ENCODE results near the gene TNIP2.

The TNIP2 gene

GRCh38 chr4:2743518-2744445 is 12.4 kb downstream of the TNIP2 start:
- Histone ChIP-seq H2BK120ac (ENCODE audit: insufficient read depth, low read length, poor library complexity) (peak overlapping the region; percentile 43), H3K9ac (ENCODE audit: low read length) (no peak overlapping the region), H3K36me3 (ENCODE audit: control insufficient read depth in 1 of 2, insufficient read depth in 2 of 2, low read length in 2 of 2) (peaks cover 53 to 54% of the 10 kb centered on the region in 2 experiments), H4K8ac (ENCODE audit: low read depth, low read length) (peak overlapping the region; percentile 39), H4K12ac (ENCODE audit: low read depth, low read length) (peak overlapping the region; percentile 24), H3K18ac (ENCODE audit: low read length) (peak overlapping the region; percentile 58), H3K27ac (ENCODE audit: low read depth, low read length) (peak overlapping the region; percentile 56), H3K27me3 (ENCODE audit: insufficient read depth, low read length) (no peaks in the 10 kb centered on the region), H3K4me3 (ENCODE audit: low read depth, low read length) (no peak overlapping the region), H3K4ac (ENCODE audit: low read depth, low read length) (peak overlapping the region; percentile 35), H3K23ac (ENCODE audit: low read length) (no peak overlapping the region), H3K14ac (ENCODE audit: low read length) (peak overlapping the region; percentile 61), H3K79me1 (ENCODE audit: low read length) (peaks cover 32% of the 10 kb centered on the region), H2AFZ (ENCODE audit: insufficient read depth, low read length, poor library complexity) (no peak overlapping the region), H3K79me2 (ENCODE audit: control insufficient read depth, insufficient read depth, low read length, poor library complexity) (peaks cover 5% of the 10 kb centered on the region), H3K4me2 (ENCODE audit: low read length) (no peak overlapping the region), H2BK12ac (ENCODE audit: low read length) (peak overlapping the region; percentile 29), H3K4me1 (ENCODE audit: control insufficient read depth in 1 of 2, insufficient read depth in 2 of 2, low read length in 2 of 2) (peaks cover 41 to 47% of the 10 kb centered on the region in 2 experiments), H4K91ac (ENCODE audit: low read depth, low read length) (peak overlapping the region; percentile 79), H3K9me3 (ENCODE audit: insufficient read depth, low read depth, low read length) (peaks cover 2% of the 10 kb centered on the region), H2AK5ac (ENCODE audit: low read length) (peak overlapping the region; percentile 25), H2BK5ac (ENCODE audit: low read depth, low read length, poor library complexity) (peak overlapping the region; percentile 24)
- WGBS (ENCODE audit: extremely low coverage, insufficient coverage, insufficient read length): no CpG with 5 or more reads among the region's 21 CpGs
- DNase-seq: no peak

- H3K4me1 ChIP-seq (ENCODE audit: control insufficient read depth in 1 of 2, insufficient read depth in 2 of 2, low read length in 2 of 2): peaks cover 41 to 47% of the 10 kb centered on the region in 2 experiments
- H3K27ac ChIP-seq (ENCODE audit: low read depth, low read length): peak overlapping the region; percentile 62
- H3K9ac ChIP-seq (ENCODE audit: low read length): no peak overlapping the region
- no peak overlapping the region for H3K23ac ChIP-seq (ENCODE audit: low read length)
- H4K8ac ChIP-seq (ENCODE audit: low read depth, low read length): peak overlapping the region; percentile 39
- H2AK5ac ChIP-seq (ENCODE audit: low read length): peak overlapping the region; percentile 21
- H2BK12ac ChIP-seq (ENCODE audit: low read length): peak overlapping the region; percentile 7
- H3K4ac ChIP-seq (ENCODE audit: low read depth, low read length): peak overlapping the region; percentile 21
- peak overlapping the region; percentile 61 for H3K14ac ChIP-seq (ENCODE audit: low read length)
- peak overlapping the region; percentile 37 for H2BK120ac ChIP-seq (ENCODE audit: insufficient read depth, low read length, poor library complexity)
- H3K36me3 ChIP-seq (ENCODE audit: control insufficient read depth in 1 of 2, insufficient read depth in 2 of 2, low read length in 2 of 2): peaks cover 53 to 54% of the 10 kb centered on the region in 2 experiments
- H3K79me2 ChIP-seq (ENCODE audit: control insufficient read depth, insufficient read depth, low read length, poor library complexity): peaks cover 5% of the 10 kb centered on the region
- DNase-seq: peak; percentile 87 to 96
- H3K27me3 ChIP-seq (ENCODE audit: insufficient read depth, low read length): no peaks in the 10 kb centered on the region
- peaks cover 32% of the 10 kb centered on the region for H3K79me1 ChIP-seq (ENCODE audit: low read length)
- H3K18ac ChIP-seq (ENCODE audit: low read length): peak overlapping the region; percentile 41
- no peak overlapping the region for H3K4me3 ChIP-seq (ENCODE audit: low read depth, low read length)
- peaks cover 2% of the 10 kb centered on the region for H3K9me3 ChIP-seq (ENCODE audit: insufficient read depth, low read depth, low read length)
- no CpG with 5 or more reads among the region's 6 CpGs for WGBS (ENCODE audit: extremely low coverage, insufficient coverage, insufficient read length)
- peak overlapping the region; percentile 24 for H4K12ac ChIP-seq (ENCODE audit: low read depth, low read length)
- H4K91ac ChIP-seq (ENCODE audit: low read depth, low read length): peak overlapping the region; percentile 79
- no peak overlapping the region for H2AFZ ChIP-seq (ENCODE audit: insufficient read depth, low read length, poor library complexity)
- peak overlapping the region; percentile 25 for H2BK5ac ChIP-seq (ENCODE audit: low read depth, low read length, poor library complexity)
- H3K4me2 ChIP-seq (ENCODE audit: low read length): no peak overlapping the region
These were observed 13.2 kb downstream of the TNIP2 start for GRCh38 chr4:2742823-2743517.

GRCh38 chr4:2742081-2742822 is 13.9 kb downstream of the TNIP2 start:
- Histone ChIP-seq H3K23ac (ENCODE audit: low read length) (no peak overlapping the region), H4K91ac (ENCODE audit: low read depth, low read length) (peak overlapping the region; percentile 76), H3K27me3 (ENCODE audit: insufficient read depth, low read length) (no peaks in the 10 kb centered on the region), H3K14ac (ENCODE audit: low read length) (peak overlapping the region; percentile 20), H2BK120ac (ENCODE audit: insufficient read depth, low read length, poor library complexity) (peak overlapping the region; percentile 37), H3K4ac (ENCODE audit: low read depth, low read length) (peak overlapping the region; percentile 21), H3K9ac (ENCODE audit: low read length) (no peak overlapping the region), H2BK5ac (ENCODE audit: low read depth, low read length, poor library complexity) (peak overlapping the region; percentile 25), H2AK5ac (ENCODE audit: low read length) (peak overlapping the region; percentile 21), H2AFZ (ENCODE audit: insufficient read depth, low read length, poor library complexity) (no peak overlapping the region), H4K12ac (ENCODE audit: low read depth, low read length) (no peak overlapping the region), H3K79me1 (ENCODE audit: low read length) (peaks cover 30% of the 10 kb centered on the region), H3K4me1 (ENCODE audit: control insufficient read depth in 1 of 2, insufficient read depth in 2 of 2, low read length in 2 of 2) (peaks cover 38 to 43% of the 10 kb centered on the region in 2 experiments), H3K4me2 (ENCODE audit: low read length) (no peak overlapping the region), H3K79me2 (ENCODE audit: control insufficient read depth, insufficient read depth, low read length, poor library complexity) (peaks cover 5% of the 10 kb centered on the region), H4K8ac (ENCODE audit: low read depth, low read length) (peak overlapping the region; percentile 2), H2BK12ac (ENCODE audit: low read length) (no peak overlapping the region), H3K36me3 (ENCODE audit: control insufficient read depth in 1 of 2, insufficient read depth in 2 of 2, low read length in 2 of 2) (peaks cover 48 to 49% of the 10 kb centered on the region in 2 experiments), H3K27ac (ENCODE audit: low read depth, low read length) (peak overlapping the region; percentile 62), H3K4me3 (ENCODE audit: low read depth, low read length) (no peak overlapping the region), H3K9me3 (ENCODE audit: insufficient read depth, low read depth, low read length) (peaks cover 2% of the 10 kb centered on the region), H3K18ac (ENCODE audit: low read length) (peak overlapping the region; percentile 41)
- DNase-seq: no peak
- no CpG with 5 or more reads among the region's 27 CpGs for WGBS (ENCODE audit: extremely low coverage, insufficient coverage, insufficient read length)

- peaks cover 32 to 37% of the 10 kb centered on the region in 2 experiments for H3K4me1 ChIP-seq (ENCODE audit: control insufficient read depth in 1 of 2, insufficient read depth in 2 of 2, low read length in 2 of 2)
- no peak overlapping the region for H3K9ac ChIP-seq (ENCODE audit: low read length)
- H4K8ac ChIP-seq (ENCODE audit: low read depth, low read length): no peak overlapping the region
- peaks cover 2% of the 10 kb centered on the region for H3K9me3 ChIP-seq (ENCODE audit: insufficient read depth, low read depth, low read length)
- DNase-seq: peak in 1 of 2 donors; percentile 51
- H2BK120ac ChIP-seq (ENCODE audit: insufficient read depth, low read length, poor library complexity): no peak overlapping the region
- no peak overlapping the region for H3K27ac ChIP-seq (ENCODE audit: low read depth, low read length)
- no peak overlapping the region for H3K4me2 ChIP-seq (ENCODE audit: low read length)
- H3K4me3 ChIP-seq (ENCODE audit: low read depth, low read length): no peak overlapping the region
- no peaks in the 10 kb centered on the region for H3K27me3 ChIP-seq (ENCODE audit: insufficient read depth, low read length)
- no peak overlapping the region for H2AK5ac ChIP-seq (ENCODE audit: low read length)
- peaks cover 41 to 43% of the 10 kb centered on the region in 2 experiments for H3K36me3 ChIP-seq (ENCODE audit: control insufficient read depth in 1 of 2, insufficient read depth in 2 of 2, low read length in 2 of 2)
- H2BK12ac ChIP-seq (ENCODE audit: low read length): no peak overlapping the region
- H4K12ac ChIP-seq (ENCODE audit: low read depth, low read length): no peak overlapping the region
- no peak overlapping the region for H2BK5ac ChIP-seq (ENCODE audit: low read depth, low read length, poor library complexity)
- H3K4ac ChIP-seq (ENCODE audit: low read depth, low read length): no peak overlapping the region
- peaks cover 29% of the 10 kb centered on the region for H3K79me1 ChIP-seq (ENCODE audit: low read length)
- peaks cover 3% of the 10 kb centered on the region for H3K79me2 ChIP-seq (ENCODE audit: control insufficient read depth, insufficient read depth, low read length, poor library complexity)
- peak overlapping the region; percentile 12 for H4K91ac ChIP-seq (ENCODE audit: low read depth, low read length)
- no CpG with 5 or more reads among the region's 9 CpGs for WGBS (ENCODE audit: extremely low coverage, insufficient coverage, insufficient read length)
- no peak overlapping the region for H3K18ac ChIP-seq (ENCODE audit: low read length)
- no peak overlapping the region for H2AFZ ChIP-seq (ENCODE audit: insufficient read depth, low read length, poor library complexity)
- H3K23ac ChIP-seq (ENCODE audit: low read length): no peak overlapping the region
- peak overlapping the region; percentile 20 for H3K14ac ChIP-seq (ENCODE audit: low read length)
These were observed 14.5 kb downstream of the TNIP2 start for GRCh38 chr4:2741626-2742025.

Data from trophoblast cell (in vitro differentiated cells and primary cell).